Loucy (cell line): Measurements from ENCODE around the gene PCF11.
"Not testable (repeated sequence)": the region's sequence is repeated elsewhere in the genome, so short reads cannot be mapped to it uniquely, and the experiment has no call there.

Experiments
- H2AFZ ChIP-seq: fragments of 200-600 bp; sonication (generic); 2 replicates; pipeline ENCODE4 v1.6.0; 2016; ENCODE audit warnings: antibody characterized with exemption, mild to moderate bottlenecking, low read length, moderate library complexity
- H3F3A ChIP-seq: fragments of 200-600 bp; 2 replicates; pipeline ENCODE4 v1.6.0; 2016; ENCODE audit warnings: antibody characterized with exemption, low read depth, mild to moderate bottlenecking
- H3K27me3 ChIP-seq: fragments of 200-600 bp; sonication (generic); 2 replicates; pipeline ENCODE4 v1.6.1; 2014; ENCODE audit warnings: low read length, mild to moderate bottlenecking; ENCODE audit not compliant: insufficient read depth, poor library complexity, severe bottlenecking
- H3K36me3 ChIP-seq: fragments of 200-600 bp; sonication (generic); 2 replicates; pipeline ENCODE4 v1.6.1; 2016; ENCODE audit warnings: low read length; ENCODE audit not compliant: insufficient read depth
- H3K4me1 ChIP-seq: fragments of 200-600 bp; sonication (generic); 2 replicates; pipeline ENCODE4 v1.5.1; 2014; ENCODE audit warnings: low read length, mild to moderate bottlenecking; ENCODE audit not compliant: insufficient read depth, poor library complexity, severe bottlenecking
- H3K4me2 ChIP-seq: fragments of 200-600 bp; sonication (generic); 2 replicates; pipeline ENCODE4 v1.6.0; 2014; ENCODE audit warnings: antibody characterized with exemption, low read length, low read depth, mild to moderate bottlenecking; ENCODE audit not compliant: poor library complexity, severe bottlenecking
- H3K4me3 ChIP-seq: fragments of 200-600 bp; sonication (generic); 2 replicates; pipeline ENCODE4 v1.5.1; 2014; ENCODE audit warnings: low read length, mild to moderate bottlenecking, mixed read lengths; ENCODE audit not compliant: poor library complexity, severe bottlenecking
- H3K79me2 ChIP-seq: fragments of 200-600 bp; sonication (generic); 2 replicates; pipeline ENCODE4 v1.6.1; 2014; ENCODE audit warnings: low read length; ENCODE audit not compliant: insufficient read depth
- H3K9ac ChIP-seq: fragments of 200-600 bp; sonication (generic); 2 replicates; pipeline ENCODE4 v1.6.0; 2014; ENCODE audit warnings: mild to moderate bottlenecking, low read depth, low read length, moderate library complexity; ENCODE audit not compliant: poor library complexity, severe bottlenecking
- H3K9me2 ChIP-seq: fragments of 200-600 bp; sonication (generic); replicated peaks from 2 replicates; pipeline ENCODE4 v1.6.1; 2016; ENCODE audit warnings: low read depth, low read length, mixed read lengths
- H3K9me3 ChIP-seq: fragments of 200-600 bp; sonication (generic); 2 replicates; pipeline ENCODE4 v1.6.1; 2014; ENCODE audit warnings: mild to moderate bottlenecking, antibody characterized with exemption, low read length, low read depth; ENCODE audit not compliant: insufficient read depth
- H4K20me1 ChIP-seq: fragments of 200-600 bp; sonication (generic); 2 replicates; pipeline ENCODE4 v1.6.0; 2014; ENCODE audit warnings: antibody characterized with exemption, low read length, mild to moderate bottlenecking; ENCODE audit not compliant: insufficient read depth, poor library complexity, severe bottlenecking
- EZH2phosphoT487 ChIP-seq: fragments of 200-600 bp; IDR thresholded peaks from 2 replicates; pipeline ENCODE4 v1.6.1; 2018; ENCODE audit warnings: antibody characterized with exemption, mild to moderate bottlenecking, moderate library complexity, borderline replicate concordance
- TF ChIP-seq, protein P1 (sequence below): fragments of 200-600 bp; sonication (generic); conservative IDR thresholded peaks from 2 replicates; pipeline ENCODE4 v1.5.1; 2014; ENCODE audit warnings: mild to moderate bottlenecking, antibody characterized with exemption, low read length

The PCF11 gene

DNA sequence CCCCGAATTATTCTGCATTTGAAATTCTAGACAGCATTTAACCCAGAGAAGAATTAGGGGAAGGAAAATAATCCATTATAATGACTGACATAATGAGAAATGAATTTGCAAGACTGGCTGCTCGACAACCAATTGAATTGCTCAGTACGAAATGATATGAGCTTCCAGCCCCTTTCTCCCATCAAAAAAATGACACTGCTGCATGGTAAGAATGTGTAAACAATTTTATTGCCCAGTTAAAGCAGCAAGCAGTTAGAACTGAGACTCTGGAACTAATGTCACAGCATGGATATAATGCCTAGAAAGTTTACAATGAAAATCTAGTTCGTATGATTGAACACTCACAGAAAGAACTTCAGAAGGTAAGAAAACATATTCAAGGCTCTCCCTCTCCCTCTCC, 24.7 kb upstream of the PCF11 start:
- Histone ChIP-seq H3F3A (no peaks in the 10 kb centered on the region), H3K4me1 (no peaks in the 10 kb centered on the region), H3K4me2 (no peak overlapping the region)

DNA sequence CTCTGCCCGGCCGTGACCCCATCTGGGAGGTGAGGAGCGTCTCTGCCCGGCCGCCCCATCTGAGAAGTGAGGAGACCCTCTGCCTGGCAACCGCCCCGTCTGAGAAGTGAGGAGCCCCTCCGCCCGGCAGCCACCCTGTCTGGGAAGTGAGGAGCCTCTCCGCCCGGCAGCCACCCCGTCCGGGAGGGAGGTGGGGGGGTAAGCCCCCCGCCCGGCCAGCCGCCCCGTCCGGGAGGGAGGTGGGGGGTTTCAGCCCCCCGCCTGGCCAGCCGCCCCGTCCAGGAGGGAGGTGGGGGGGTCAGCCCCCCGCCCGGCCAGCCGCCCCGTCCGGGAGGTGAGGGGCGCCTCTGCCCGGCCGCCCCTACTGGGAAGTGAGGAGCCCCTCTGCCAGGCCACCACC, 23.7 kb upstream of the PCF11 start:
- not testable (repeated sequence) for H3K4me1 ChIP-seq, H3K4me3 ChIP-seq, H3K4me2 ChIP-seq, H2AFZ ChIP-seq, H3K9me2 ChIP-seq, H4K20me1 ChIP-seq, H3K9me3 ChIP-seq, H3K79me2 ChIP-seq, H3K27me3 ChIP-seq, H3K36me3 ChIP-seq, H3F3A ChIP-seq, H3K9ac ChIP-seq

More for the DNA sequence above, 24.7 kb upstream of the PCF11 start:
- no peaks in the 10 kb centered on the region for H3K9me3 ChIP-seq
- H3K36me3 ChIP-seq = no peaks in the 10 kb centered on the region
- H4K20me1 ChIP-seq = no peaks in the 10 kb centered on the region
- no peaks in the 10 kb centered on the region for H3K27me3 ChIP-seq
- H3K9ac ChIP-seq = no peak overlapping the region
- H3K4me3 ChIP-seq = no peak overlapping the region
- H3K9me2 ChIP-seq = no peaks in the 10 kb centered on the region
- H3K79me2 ChIP-seq = no peaks in the 10 kb centered on the region
- TF ChIP-seq, protein P1, sequence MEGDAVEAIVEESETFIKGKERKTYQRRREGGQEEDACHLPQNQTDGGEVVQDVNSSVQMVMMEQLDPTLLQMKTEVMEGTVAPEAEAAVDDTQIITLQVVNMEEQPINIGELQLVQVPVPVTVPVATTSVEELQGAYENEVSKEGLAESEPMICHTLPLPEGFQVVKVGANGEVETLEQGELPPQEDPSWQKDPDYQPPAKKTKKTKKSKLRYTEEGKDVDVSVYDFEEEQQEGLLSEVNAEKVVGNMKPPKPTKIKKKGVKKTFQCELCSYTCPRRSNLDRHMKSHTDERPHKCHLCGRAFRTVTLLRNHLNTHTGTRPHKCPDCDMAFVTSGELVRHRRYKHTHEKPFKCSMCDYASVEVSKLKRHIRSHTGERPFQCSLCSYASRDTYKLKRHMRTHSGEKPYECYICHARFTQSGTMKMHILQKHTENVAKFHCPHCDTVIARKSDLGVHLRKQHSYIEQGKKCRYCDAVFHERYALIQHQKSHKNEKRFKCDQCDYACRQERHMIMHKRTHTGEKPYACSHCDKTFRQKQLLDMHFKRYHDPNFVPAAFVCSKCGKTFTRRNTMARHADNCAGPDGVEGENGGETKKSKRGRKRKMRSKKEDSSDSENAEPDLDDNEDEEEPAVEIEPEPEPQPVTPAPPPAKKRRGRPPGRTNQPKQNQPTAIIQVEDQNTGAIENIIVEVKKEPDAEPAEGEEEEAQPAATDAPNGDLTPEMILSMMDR = no peak
- TF ChIP-seq EZH2phosphoT487 = no peak
- H2AFZ ChIP-seq = no peak overlapping the region

DNA sequence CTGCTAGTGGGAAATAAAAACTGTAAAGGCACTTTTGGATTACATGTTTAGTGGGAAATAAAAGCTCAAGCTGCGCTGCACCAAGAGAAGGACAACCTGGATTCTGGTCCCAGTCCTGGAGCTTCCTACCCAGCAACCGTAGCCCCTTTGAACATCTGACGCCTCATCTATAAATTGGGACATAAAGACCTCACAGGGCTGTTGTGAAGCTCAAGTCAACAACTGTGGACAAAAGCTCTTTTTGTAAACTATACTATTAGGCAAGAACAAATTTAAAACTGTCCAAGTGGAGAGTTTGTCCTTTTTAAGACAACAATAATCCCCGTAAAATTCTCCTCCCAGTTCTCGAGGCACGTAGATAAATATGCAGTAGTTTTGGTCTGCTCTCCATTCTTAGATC, 17.6 kb upstream of the PCF11 start:
- H2AFZ ChIP-seq = no peak overlapping the region
- no peak overlapping the region for H3K9ac ChIP-seq
- no peaks in the 10 kb centered on the region for H3K27me3 ChIP-seq
- no peak overlapping the region for H3K4me2 ChIP-seq
- no peaks in the 10 kb centered on the region for H3K9me2 ChIP-seq
- no peaks in the 10 kb centered on the region for H3K9me3 ChIP-seq
- H3K79me2 ChIP-seq = no peaks in the 10 kb centered on the region
- no peaks in the 10 kb centered on the region for H3K36me3 ChIP-seq
- H3F3A ChIP-seq = no peaks in the 10 kb centered on the region
- no peak for TF ChIP-seq EZH2phosphoT487
- TF ChIP-seq, protein P1 = no peak
- H3K4me1 ChIP-seq = no peaks in the 10 kb centered on the region
- H3K4me3 ChIP-seq = no peak overlapping the region
- H4K20me1 ChIP-seq = no peaks in the 10 kb centered on the region

DNA sequence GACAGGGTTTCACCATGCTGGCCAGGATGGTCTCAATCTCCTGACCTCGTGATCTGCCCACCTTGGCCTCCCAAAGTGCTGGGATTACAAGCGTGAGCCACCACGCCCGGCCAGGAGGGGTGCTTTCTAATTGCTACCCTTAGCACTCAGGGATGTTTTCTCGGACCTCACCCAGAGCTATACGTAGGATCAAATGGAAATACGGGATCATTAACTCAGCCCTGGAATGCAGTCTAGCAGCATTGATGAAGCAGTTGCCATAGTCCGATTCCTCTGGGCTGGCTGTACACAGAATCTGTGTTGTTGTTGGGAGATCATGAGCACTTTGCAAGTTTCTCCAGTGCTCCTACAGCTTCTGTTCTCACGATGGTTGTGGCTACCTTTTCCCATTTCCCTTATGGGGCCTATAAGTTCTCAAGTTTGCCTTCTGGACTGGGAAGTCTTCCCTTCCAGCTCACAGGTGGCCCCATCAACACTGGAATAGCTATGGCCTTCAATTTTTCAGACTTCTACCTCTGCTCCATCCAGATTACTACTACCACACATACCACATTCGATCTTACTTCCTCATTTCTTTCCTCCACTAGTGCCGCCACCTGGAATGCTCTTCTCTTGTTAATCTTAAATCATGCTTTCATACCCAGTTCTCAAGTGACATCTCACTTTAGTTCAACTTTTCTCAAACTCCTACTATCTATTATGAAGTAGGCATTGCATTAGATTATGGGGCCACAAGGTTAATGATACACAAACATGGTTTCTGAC, 16.1 kb upstream of the PCF11 start:
- Histone ChIP-seq H3K79me2 (no peaks in the 10 kb centered on the region), H2AFZ (0 out of 2 replicates have a peak overlapping the region, but pooled peaks have one; percentile 35), H3K36me3 (no peaks in the 10 kb centered on the region), H3F3A (no peaks in the 10 kb centered on the region), H3K4me3 (no peak overlapping the region), H3K9ac (no peak overlapping the region), H3K27me3 (no peaks in the 10 kb centered on the region), H3K9me3 (no peaks in the 10 kb centered on the region), H3K4me2 (no peak overlapping the region), H3K4me1 (no peaks in the 10 kb centered on the region), H4K20me1 (no peaks in the 10 kb centered on the region), H3K9me2 (no peaks in the 10 kb centered on the region)
- TF ChIP-seq EZH2phosphoT487 = no peak
- TF ChIP-seq, protein P1 = no peak
